GM12872 (cell line): ENCODE data around the gene GMPS.

ENCODE experiments used
- TF ChIP-seq, protein P1 (sequence below): IDR thresholded peaks from 3 replicates; pipeline ENCODE4 v1.5.1; 2011; ENCODE audit warnings: low read depth, mild to moderate bottlenecking, low read length, moderate library complexity; ENCODE audit not compliant: insufficient read depth

Gene GMPS

DNA sequence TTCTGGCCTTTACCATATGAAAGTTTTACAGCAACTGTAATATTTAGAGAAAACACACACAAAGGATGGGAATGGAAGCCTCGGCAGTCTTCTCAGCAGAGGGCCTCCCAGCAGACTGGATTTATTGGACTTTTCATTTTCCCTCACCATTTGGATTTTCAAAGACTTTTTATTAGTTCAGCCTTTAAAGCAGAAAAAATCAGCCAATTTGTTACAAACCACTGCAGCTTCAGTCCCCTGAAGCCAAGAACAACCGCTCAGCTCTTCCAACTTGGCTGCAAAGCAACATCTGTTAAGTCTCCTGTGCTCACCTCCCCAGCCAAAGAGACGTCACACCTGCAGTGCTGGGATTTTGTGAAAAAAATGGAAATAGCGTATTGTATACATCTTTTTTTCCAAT lies 120.8 kb downstream of the GMPS start:
- TF ChIP-seq, protein P1, sequence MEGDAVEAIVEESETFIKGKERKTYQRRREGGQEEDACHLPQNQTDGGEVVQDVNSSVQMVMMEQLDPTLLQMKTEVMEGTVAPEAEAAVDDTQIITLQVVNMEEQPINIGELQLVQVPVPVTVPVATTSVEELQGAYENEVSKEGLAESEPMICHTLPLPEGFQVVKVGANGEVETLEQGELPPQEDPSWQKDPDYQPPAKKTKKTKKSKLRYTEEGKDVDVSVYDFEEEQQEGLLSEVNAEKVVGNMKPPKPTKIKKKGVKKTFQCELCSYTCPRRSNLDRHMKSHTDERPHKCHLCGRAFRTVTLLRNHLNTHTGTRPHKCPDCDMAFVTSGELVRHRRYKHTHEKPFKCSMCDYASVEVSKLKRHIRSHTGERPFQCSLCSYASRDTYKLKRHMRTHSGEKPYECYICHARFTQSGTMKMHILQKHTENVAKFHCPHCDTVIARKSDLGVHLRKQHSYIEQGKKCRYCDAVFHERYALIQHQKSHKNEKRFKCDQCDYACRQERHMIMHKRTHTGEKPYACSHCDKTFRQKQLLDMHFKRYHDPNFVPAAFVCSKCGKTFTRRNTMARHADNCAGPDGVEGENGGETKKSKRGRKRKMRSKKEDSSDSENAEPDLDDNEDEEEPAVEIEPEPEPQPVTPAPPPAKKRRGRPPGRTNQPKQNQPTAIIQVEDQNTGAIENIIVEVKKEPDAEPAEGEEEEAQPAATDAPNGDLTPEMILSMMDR = no peak

DNA sequence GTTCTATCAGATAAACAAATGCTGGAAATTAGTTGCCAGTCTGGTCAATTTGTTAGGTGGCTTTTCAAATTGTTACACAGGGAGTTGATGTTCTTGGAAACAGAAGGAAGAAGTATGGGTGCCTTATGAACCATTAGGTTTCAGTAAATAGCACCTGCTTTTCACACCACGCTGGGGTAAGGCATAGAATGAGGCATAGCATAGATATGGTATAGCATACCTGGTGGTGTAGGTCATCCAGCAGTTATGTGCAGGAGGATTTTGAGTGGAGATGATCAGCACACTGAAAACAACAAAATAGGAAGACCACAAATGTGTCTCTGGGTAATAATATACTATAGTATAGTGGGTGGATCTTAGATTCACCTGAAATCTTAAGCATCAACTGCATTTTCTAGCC lies 121.4 kb downstream of the GMPS start:
- TF ChIP-seq, protein P1 = no peak
